ENCODE results near the gene BCAN.

BCAN gene

DNA sequence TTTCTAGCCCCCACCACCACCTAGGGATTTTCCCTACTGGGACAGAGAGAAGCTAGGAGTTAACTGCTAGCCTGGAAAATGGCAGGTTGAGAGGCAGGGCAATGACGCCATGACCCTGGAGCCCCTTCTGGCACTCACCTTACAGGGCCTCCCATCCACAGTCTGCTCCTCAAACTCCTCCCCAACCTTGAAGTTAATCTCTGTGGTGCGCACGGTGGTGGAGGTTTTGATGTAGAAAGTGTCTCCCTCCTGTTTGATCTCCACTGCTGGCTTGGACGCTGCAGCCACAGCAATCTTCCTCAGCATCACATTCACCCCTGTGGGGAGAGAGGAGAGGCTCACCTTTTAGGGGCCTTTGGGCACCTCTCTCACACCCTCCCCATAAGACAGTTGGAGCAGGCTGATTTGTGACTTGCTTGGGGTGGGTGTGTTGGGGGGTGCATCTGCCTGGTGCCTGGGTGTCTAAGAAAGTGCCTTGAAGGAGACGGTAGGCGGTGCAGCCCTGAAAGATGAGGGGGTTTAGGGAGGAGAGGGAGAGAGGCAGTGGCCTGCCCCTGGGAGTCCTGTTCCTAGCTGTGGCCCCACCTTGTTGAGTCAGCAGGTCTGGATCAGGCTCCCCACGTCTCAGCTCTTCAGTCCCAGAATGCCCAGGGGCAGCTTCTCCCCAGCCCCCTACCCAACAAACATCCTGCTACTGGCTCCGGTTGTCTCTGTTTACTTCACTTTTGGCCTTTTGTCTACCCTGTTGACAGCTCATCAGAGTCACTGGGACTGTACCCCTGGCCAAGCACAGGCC, 59.0 kb downstream of the BCAN start:
- DNase-seq, result no peak

DNA sequence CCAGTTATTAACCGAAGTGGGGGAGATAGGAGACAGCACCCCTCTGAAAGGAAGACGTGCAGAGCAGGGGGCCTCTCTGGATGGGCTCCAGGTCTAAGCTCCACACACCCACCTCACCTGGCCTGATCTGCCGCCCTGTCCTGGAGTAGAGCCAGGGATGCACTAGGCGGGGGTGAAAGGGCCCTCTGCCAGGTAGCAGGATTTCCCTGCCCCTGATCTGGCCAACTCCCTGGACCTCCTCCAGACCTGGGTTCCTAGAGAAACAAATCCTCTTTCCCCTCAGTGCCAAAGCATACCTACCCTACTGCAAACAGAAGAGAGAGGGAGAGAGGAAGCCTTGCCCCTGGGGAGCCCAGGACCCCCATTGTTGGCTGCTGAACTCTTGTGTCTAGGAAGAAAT, 61.4 kb downstream of the BCAN start:
- DNase-seq, result no peak

DNA sequence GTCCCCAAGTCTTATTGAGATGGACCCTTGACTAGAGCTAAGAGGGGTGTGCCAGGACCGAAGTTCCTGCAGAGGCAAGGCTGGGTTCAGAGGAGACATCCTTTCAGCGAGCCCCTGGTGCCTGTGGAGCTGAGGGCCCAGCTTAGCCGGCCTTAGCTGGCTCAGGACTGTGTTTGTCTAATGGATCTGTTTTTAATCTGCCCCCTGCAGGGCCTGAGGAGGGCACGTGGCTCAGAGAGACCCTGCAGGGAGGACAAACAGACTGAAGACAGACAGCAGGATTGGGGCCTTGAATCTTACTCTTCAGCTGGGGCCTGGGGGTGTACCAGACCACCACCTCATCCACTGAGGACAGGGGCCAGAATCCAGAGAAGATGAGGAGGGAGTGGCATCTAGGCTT, 61.8 kb downstream of the BCAN start:
- DNase-seq, result no peak

DNA sequence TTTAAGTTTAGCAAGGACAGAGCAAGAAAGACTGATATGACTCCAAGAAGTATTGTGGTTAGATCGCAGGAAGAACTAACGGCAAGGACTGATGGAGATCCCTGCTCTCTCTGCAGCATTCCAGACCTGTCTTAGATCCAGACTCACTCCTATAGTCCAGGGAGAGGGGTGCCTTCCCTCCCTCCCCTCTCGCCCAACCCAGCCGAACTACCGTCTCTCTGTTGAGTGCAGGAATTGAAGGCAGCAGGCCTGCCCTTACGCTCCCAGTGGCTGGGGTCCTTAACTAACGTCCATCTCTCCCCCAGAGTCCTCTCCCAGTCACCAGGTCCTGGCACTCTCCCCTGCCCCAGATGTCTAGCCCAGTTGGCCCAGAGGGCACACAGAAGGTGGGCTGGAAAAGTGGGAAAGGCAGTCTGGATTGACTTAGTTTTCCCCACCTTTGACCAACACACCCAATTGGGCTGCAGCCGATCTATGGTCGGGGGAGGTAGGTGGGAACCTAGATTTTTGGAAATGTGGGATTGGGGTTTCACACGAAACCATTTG, 62.3 kb downstream of the BCAN start:
- DNase-seq, result no peak

DNA sequence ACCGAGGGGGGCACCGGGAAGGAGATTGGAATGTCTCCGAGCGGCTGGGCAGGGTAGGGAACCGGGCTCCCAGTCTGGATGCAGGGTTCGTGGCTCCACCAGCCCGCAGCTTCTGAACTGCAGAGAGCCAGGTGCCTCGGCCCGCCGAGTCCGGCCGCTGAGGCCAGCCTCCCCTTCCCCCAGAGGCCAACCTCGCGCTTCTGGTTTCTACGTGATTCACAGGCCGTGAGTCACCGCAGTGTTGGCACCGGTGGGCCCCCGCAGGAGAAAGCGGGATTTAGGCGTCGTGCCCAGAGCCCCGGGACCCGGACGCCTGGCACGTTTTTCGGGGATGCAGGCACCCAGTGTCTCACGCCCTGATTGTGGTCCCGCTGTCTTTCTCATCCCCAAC, 63.0 kb downstream of the BCAN start:
- DNase-seq, result peak in 1 of 5 experiments; percentile 18

DNA sequence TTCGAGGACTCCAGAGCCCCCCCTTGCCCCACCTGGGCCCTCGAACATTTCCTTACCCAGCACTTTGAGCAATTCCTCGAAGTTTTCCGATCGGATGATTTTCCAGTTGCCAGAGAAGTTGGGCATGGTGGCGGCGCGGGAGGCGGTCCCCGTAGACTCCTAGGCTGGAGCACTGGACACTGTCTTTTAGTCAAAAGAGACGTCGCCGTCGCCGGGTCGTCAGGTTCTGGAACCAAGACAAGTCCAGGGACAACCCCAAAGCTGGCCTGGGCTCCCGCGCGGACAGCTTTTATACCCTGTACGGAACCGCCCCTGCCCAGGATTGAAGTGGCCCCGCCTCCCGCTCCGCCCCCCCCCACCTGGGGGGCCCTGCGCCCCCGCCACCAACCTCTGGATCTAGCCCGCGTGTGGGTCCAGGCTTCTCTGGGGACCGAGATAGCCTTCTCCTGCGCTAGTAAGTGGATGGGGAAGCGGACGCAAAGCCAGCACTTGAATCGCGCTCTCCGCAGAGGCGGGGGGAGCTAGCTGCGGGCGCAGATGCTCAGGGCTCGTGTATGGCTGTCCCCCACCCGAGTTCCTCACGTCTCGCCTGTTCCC, 63.5 kb downstream of the BCAN start, which contains the start of gene CRABP2:
CRABP2 (minus strand) TSS at position 263 of the 597 bp plus-strand sequence; CDS start at position 126, 137 bp downstream.
- DNase-seq, result peak in 2 of 5 experiments; percentile 27 to 34

DNA sequence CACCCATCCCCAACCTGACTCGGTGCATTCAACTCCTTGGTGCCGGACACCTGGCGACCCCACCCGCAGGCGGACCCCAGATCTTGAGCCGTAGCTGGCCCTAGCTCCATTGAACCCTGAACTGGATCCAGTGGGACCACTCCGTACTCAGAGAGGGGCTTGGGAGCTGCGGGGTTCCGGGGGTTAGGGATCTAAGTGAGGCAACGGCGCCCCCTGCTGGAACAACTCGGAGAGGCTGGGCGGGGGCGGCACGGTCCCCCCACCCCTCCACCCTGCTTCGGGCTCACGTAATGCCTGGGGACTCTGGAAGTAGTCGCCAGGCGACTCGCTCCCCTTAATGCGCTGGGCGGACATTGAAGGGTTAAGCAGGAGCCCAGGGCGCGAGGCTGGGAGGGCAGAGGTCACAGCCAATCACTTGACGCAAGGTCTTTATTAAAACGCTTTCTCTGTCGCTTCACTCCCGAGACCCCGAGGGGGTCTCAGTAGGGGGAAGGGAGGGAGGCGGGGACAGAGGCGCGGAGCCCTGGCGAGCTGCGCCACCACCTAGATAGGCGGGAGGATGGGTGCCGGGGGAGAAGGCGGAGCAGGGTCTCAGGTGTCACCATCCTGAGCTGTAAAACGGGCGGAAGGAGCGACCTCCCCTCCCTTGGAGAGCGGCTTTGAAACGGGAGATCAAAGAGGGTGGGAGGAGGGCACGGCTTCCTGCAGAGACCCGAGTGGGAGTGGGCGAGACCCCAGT, 64.2 kb downstream of the BCAN start:
- DNase-seq, result peak; percentile 56 to 69 (median 62)

DNA sequence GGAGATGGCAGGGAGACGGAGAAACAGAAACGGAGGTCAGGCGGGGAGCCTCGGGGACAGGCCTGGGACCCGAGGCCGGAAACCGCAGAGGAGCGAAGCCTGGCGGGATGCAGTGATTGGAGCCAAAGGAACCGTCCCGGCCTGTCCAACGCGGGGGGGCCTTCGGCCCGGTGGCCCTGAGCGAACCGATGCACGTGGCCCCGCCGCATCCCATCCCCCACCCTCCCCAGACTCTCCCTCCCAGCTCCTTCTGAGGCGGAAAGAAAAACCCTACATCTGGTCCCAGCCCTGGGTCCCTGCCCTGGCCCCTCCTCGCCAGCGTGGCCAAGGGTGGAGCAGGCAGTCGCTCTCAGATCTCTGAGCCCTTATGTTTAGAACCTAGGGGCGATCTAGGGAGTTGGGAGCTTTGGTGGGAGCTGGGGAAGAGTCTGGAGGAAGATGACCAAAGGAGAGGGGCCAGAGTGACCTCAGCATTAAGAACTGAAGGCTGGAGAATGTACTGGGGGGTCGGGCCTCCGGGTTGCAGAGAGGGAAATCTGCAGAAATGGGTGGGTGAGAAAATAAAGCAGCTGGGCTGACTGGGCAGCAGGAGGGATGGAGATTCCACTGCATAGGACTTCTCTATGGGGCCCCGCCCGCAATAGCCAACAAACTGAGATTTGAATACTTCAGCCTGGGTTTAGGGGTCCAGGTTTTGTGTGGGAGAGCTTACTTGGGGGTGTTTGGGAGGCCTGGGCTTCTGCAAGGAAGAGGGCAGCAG, 64.9 kb downstream of the BCAN start:
- no peak for DNase-seq

DNA sequence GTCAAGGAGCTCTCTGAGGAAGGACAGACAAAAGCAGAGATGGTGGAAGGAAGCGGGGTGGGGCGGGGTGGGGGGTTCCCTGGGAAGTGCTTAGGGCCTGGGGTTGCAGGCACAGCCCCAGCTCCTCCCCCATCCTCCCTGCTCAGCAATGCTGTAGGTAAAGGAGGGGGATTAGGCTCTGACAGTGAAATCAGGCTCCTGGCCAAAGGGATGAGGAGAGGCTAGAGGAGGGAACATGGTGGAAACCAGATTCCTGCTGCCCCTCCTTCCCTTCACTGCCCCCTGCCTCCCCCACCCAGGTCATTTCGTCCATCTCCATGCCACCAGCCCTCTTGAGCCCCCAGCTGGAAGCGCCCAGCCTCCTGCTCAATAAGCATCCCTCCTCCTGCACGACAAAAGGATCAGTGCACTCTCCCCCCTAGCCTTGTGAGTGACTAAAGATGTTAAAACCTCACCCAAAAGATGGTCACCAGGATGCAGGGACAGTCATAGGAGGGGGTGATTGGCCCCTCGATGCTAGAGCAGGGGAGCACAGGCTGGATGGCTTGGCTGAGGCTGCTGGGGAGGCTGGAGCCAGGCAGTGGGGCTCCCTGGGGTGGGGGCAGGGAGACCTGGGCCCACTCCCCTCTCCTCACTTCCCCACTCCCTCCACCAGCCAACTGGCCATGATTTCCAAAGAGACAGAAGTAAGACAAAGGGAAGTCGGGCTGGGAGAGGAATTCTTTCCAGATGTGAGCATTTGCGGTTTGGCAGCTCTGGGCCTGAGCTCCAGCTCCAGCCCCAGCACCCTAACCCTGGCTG, 65.7 kb downstream of the BCAN start:
- DNase-seq, result no peak

DNA sequence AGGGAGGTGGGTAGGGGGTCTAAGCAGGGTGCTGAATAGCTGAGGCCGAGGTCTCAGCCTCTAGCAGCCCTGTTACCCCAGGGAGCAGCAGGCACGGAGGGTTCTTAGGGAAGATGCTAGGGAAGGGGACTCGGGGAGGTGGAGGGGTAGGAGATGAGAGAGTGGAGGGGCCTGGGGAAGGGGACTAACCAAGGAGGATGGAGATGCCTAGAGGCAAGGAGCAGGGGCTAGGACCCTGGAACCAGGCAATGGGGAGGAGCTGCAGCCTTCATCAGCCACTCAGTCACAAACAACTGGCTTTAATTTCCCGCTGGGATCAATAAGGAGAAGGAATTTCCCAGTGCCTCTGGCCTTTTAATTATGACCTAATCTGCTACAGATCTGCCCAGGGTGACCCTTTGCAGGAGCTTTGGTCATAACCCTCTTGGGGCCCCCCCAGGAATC, 66.3 kb downstream of the BCAN start:
- DNase-seq, result no peak

DNA sequence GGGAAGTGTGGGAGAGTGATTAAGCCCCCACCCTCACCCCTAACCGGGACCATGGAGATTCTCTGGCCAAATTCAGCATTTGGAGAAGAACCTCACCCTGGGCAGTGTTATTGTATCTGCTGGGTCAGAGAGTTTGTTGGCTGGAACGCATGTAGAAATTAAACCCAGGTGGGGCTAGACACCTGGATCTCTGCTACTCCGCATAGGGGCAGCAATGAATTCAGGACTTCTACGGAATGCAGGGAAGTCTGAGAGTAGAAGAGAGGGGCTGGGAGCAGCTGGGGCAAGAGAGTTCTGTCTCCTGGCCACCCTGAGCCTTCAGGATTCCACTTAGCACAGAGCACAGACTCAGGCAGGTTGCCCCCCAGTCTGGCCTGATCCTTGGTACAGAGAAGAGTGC, 67.1 kb downstream of the BCAN start:
- no peak for DNase-seq
